Fibroblast of the aortic adventitia (primary cell): ENCODE measurements around the gene CCDC158. TPM values are rescaled to one million over a fixed set of nuclear protein-coding genes. Genes with fewer than 3 reads are reported as not detected.
A peak's percentile ranks its signal among the peaks of the same experiment; 100 is the strongest.
"Not testable (repeated sequence)": the region's sequence is repeated elsewhere in the genome, so short reads cannot be mapped to it uniquely, and the experiment has no call there.

Experiments used
- DNase-seq: peaks from one replicate; pipeline ENCODE4 v3.0.0-alpha.2; 2010; ENCODE audit warnings: low read depth
- H3K4me3 ChIP-seq: 2 replicates; pipeline ENCODE4 v1.5.1; 2011; ENCODE audit warnings: low read depth, mild to moderate bottlenecking, control low read depth, low read length, moderate library complexity
- total RNA-seq: library from RNA; depleted of rRNA; stranded (reverse); fragments of >200 nt; gene quantifications from 2 replicates; pipeline ENCODE4 v1.2.3, GENCODE V29; 2012; ENCODE audit warnings: low replicate concordance
- TF ChIP-seq, protein P1 (sequence below): IDR thresholded peaks from 2 replicates; pipeline ENCODE4 v1.5.1; 2011; ENCODE audit warnings: mild to moderate bottlenecking, low read length, control low read depth, inconsistent platforms; ENCODE audit not compliant: insufficient read depth

CCDC158 gene
- total RNA-seq, 1 donor, result 0.90 TPM

DNA sequence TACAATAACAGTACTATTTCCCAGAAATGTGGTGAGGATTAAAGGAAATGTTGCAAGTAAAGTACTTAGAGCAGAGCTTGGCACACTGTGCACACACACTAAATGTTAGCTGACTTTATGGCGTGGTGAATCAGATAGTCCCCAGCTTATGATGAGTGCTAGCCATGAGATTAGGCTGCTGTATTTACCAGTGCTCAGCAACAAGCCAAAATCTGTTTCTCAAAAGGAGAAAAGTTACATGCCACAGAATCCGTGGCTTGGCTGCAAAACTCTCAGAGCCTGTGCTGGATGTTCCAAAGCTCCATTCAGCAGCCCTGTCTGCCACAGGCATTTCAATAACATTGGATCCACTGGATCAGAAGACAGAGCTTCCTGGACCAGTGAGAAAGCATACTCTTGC is 127.2 kb downstream of the CCDC158 start:
- TF ChIP-seq, protein P1, sequence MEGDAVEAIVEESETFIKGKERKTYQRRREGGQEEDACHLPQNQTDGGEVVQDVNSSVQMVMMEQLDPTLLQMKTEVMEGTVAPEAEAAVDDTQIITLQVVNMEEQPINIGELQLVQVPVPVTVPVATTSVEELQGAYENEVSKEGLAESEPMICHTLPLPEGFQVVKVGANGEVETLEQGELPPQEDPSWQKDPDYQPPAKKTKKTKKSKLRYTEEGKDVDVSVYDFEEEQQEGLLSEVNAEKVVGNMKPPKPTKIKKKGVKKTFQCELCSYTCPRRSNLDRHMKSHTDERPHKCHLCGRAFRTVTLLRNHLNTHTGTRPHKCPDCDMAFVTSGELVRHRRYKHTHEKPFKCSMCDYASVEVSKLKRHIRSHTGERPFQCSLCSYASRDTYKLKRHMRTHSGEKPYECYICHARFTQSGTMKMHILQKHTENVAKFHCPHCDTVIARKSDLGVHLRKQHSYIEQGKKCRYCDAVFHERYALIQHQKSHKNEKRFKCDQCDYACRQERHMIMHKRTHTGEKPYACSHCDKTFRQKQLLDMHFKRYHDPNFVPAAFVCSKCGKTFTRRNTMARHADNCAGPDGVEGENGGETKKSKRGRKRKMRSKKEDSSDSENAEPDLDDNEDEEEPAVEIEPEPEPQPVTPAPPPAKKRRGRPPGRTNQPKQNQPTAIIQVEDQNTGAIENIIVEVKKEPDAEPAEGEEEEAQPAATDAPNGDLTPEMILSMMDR, result no peak
- DNase-seq, result peak; percentile 50
- no peak overlapping the region for H3K4me3 ChIP-seq

DNA sequence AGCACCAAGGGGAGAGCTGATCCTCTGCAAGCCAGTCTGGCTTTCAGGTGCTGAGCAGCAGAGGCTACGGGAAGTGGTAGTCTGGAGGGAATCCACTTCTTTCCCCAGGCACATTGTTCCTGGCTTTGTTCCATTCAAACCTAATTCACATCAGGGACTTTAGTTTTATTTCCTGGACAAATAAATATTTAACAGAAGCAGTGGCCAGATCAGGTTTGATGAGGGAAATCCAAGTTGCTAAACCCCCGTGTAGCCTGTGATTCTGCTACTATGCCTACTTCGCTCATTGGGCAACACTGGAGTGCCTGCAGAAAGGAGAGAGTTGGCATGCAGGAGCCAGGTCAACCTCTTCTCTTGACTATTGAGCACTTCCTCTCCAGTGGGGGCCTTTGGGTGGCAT is 128.2 kb downstream of the CCDC158 start:
- DNase-seq, result no peak
- no peak overlapping the region for H3K4me3 ChIP-seq
- TF ChIP-seq, protein P1, result no peak

DNA sequence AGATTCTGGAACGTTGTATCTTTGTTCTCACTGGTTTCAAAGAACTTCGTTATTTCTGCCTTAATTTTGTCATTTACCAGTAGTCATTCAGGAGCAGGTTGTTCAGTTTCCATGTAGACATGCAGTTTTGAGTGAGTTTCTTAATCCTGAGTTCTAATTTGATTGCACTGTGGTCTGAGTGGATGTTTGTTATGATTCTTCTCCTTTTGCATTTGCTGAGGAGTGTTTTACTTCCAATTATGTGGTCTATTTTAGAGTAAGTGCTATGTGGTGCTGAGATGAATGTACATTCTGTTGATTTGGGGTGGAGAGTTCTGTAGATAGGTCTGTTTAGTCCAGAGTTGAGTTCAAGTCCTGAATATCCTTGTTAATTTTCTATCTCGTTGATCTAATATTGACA is 133.1 kb downstream of the CCDC158 start:
- not testable (repeated sequence) for DNase-seq

DNA sequence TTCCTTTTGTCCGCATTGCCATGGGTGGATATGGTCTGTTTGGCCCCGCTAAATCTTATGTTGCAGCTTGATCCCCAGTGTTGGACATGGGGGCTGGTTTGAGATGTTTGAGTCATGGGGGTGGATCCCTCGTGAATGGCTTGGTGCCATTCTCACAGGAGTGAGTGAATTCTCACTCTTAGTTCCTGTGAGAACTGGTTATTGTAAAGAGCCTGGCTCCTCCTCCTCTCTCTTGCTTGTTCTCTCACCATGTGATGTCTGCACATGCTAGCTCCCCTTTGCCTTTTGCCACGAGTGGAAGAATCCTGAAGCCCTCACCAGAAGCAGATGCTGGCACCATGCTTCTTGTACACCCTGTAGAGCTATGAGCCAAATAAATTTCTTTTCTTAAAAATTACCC is 137.0 kb downstream of the CCDC158 start:
- no peak for DNase-seq
- TF ChIP-seq, protein P1, result no peak
- H3K4me3 ChIP-seq, result no peak overlapping the region

More for the DNA sequence above, 133.1 kb downstream of the CCDC158 start:
- not testable (repeated sequence) for H3K4me3 ChIP-seq

DNA sequence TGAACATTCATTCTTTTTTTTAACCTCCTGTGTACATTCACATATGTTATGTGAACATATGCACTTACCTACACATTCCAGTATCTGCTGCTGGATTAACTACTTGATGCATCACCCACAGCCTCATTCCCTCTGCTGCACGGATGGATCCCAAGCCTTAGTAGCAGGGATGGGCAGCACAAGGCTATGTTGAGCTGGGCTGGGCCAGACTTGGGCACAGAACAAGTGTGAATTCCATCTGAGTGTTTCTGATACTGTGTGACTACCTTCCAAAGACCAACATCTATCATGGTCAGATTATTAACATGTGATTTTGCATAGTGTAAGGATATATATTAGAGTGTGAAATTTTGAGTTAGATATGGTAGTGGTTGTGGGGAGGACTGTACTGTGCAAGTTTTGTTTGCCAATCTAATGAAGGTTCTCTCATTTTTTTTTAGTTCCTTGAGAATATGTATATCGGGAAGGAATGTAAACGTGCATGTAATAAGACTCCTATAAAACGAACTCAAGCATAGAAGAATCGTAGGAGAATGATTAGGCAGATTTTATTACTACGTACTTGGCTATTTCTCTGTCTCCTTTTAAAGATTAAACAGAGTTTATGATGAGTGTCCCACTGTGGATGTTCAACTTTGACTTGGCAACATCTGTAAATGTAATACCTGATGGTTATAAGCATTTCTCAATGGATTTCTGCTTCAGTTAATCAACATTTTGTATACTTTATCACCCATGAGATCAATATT is 137.8 kb downstream of the CCDC158 start:
- H3K4me3 ChIP-seq, result no peak overlapping the region
- no peak for DNase-seq
- TF ChIP-seq, protein P1, result no peak

DNA sequence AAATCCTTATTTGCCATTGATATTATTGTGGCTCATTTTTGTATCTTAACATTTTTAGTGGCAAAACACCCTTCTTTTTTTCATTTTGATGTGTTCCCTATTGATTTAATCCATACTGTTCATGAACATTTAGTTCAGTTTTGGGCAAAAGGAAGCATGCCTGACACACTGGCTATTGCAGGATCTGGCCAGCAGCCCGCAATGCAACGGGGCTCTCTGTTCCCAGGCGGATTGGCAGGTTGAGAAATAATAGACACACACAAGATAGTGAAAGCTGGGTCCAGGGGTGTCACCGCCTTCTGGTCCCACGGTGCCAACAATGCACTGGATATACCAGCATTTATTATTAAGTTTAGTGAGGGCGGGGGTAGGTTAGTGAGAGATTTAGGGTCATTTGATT is 139.3 kb downstream of the CCDC158 start:
- not testable (repeated sequence) for H3K4me3 ChIP-seq, DNase-seq

DNA sequence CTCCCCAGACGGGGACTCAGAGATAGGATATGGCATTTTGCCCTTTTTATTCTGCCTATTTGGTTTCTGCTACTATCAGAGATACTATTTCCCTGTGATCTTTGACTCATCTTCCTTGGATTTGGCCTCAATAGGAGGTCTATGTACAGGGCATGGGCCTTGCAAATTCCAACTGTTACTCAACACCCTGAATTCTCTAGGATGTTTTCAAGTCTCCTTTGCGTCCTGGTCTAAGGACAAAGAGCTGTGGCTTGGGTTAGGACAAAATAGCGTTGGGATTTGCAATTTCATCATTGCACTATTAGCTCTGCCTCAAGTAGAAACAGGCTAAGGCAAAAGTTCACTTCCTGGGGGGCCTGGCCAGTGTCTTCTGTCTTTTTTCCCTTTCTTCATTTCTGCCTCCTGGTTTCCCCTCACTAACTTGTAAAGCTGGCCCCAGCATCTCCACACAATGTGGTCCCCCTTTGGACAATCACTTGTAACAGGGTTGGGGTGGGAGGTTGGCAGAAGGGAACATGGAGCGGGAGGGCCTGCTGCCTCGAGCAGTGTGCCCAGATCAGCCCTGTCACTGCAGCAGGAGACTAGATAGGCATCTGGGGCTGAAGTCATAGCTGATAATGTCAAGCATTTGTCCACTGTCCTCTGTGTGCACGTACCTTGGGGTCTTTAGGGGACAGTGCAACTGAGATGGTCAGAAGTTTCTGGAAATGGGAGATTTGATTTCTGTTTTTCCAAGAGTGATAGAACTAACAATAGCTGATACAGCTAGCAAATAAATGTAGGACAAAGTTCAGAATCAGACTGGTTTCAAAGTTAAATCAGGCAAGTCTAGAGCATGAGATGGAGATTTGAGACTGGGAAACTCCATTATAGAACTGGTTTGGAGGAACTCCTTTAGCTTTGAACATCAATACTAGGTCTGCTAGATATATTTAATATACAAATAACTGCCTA is 140.2 kb downstream of the CCDC158 start:
- DNase-seq, result no peak
- TF ChIP-seq, protein P1, result no peak
- H3K4me3 ChIP-seq, result no peak overlapping the region
